H9 (cell line): ENCODE data around the gene HMCN1. TPM values are rescaled to one million over a fixed set of nuclear protein-coding genes. Genes with fewer than 3 reads are reported as not detected.
A peak's percentile ranks its signal among the peaks of the same experiment; 100 is the strongest.

ENCODE experiments used
- DNase-seq: peaks from one replicate; pipeline ENCODE4 v3.0.0-alpha.2; 2017
- H2AFZ ChIP-seq: one replicate; pipeline ENCODE4 v1.6.1; 2013; ENCODE audit warnings: mild to moderate bottlenecking, low read length, control low read depth, moderate library complexity
- H2AK5ac ChIP-seq: 2 replicates; pipeline ENCODE4 v1.6.1; 2013; ENCODE audit warnings: low read length, control low read depth, mixed read lengths; ENCODE audit not compliant: insufficient read length
- H2BK120ac ChIP-seq: one replicate; pipeline ENCODE4 v1.6.1; 2013; ENCODE audit warnings: low read depth, mild to moderate bottlenecking, low read length, control low read depth, inconsistent platforms; ENCODE audit not compliant: poor library complexity, severe bottlenecking
- H2BK12ac ChIP-seq: 2 replicates; pipeline ENCODE4 v1.6.1; 2013; ENCODE audit warnings: low read length, control low read depth, mixed read lengths, low read depth; ENCODE audit not compliant: insufficient read length
- H2BK15ac ChIP-seq: 2 replicates; pipeline ENCODE4 v1.6.1; 2013; ENCODE audit warnings: low read depth, low read length, control low read depth
- H2BK20ac ChIP-seq: one replicate; pipeline ENCODE4 v1.6.1; 2013; ENCODE audit warnings: low read depth, mild to moderate bottlenecking, low read length, control low read depth, inconsistent platforms; ENCODE audit not compliant: poor library complexity, severe bottlenecking
- H2BK5ac ChIP-seq: 2 replicates; pipeline ENCODE4 v1.6.1; 2013; ENCODE audit warnings: low read length, control low read depth, mixed read lengths; ENCODE audit not compliant: insufficient read length
- H3K14ac ChIP-seq: 2 replicates; pipeline ENCODE4 v1.6.1; 2013; ENCODE audit warnings: low read length, control low read depth; ENCODE audit not compliant: insufficient read depth
- H3K18ac ChIP-seq: 2 replicates; pipeline ENCODE4 v1.6.1; 2013; ENCODE audit warnings: low read depth, mild to moderate bottlenecking, mixed read lengths, low read length, control low read depth; ENCODE audit not compliant: insufficient read length
- H3K23ac ChIP-seq: 2 replicates; pipeline ENCODE4 v1.6.1; 2013; ENCODE audit warnings: low read length, control low read depth, mixed read lengths, low read depth; ENCODE audit not compliant: insufficient read length
- H3K23me2 ChIP-seq: 2 replicates; pipeline ENCODE4 v1.6.1; 2013; ENCODE audit warnings: low read depth, mild to moderate bottlenecking, mixed read lengths, low read length, control low read depth; ENCODE audit not compliant: insufficient read length, poor library complexity, severe bottlenecking
- H3K27ac ChIP-seq: 2 replicates; pipeline ENCODE4 v1.5.1; 2013; ENCODE audit warnings: low read length, control low read depth, mixed read lengths, low read depth; ENCODE audit not compliant: insufficient read length
- H3K27me3 ChIP-seq: 2 replicates; pipeline ENCODE4 v1.6.1; 2013; ENCODE audit warnings: low read length, control low read depth, inconsistent platforms; ENCODE audit not compliant: insufficient read depth
- H3K4ac ChIP-seq: 2 replicates; pipeline ENCODE4 v1.6.1; 2013; ENCODE audit warnings: low read depth, mild to moderate bottlenecking, control low read depth, inconsistent platforms, low read length, moderate library complexity
- H3K4me1 ChIP-seq: 2 replicates; pipeline ENCODE4 v1.6.1; 2013; ENCODE audit warnings: low read length, control low read depth, inconsistent platforms; ENCODE audit not compliant: insufficient read depth
- H3K4me2 ChIP-seq: 2 replicates; pipeline ENCODE4 v1.6.1; 2013; ENCODE audit warnings: low read length, control low read depth, mixed read lengths; ENCODE audit not compliant: insufficient read length, insufficient read depth
- H3K56ac ChIP-seq: 2 replicates; pipeline ENCODE4 v1.6.1; 2013; ENCODE audit warnings: low read depth, mild to moderate bottlenecking, mixed read lengths, low read length, control low read depth; ENCODE audit not compliant: insufficient read length
- H3K79me1 ChIP-seq: 2 replicates; pipeline ENCODE4 v1.6.1; 2013; ENCODE audit warnings: low read depth, mild to moderate bottlenecking, moderate library complexity, low read length, control low read depth, inconsistent platforms; ENCODE audit not compliant: insufficient read depth, poor library complexity, severe bottlenecking
- H3K79me2 ChIP-seq: 2 replicates; pipeline ENCODE4 v1.6.1; 2013; ENCODE audit warnings: low read length, control low read depth, inconsistent platforms; ENCODE audit not compliant: insufficient read depth
- H3K9ac ChIP-seq: 2 replicates; pipeline ENCODE4 v1.6.1; 2013; ENCODE audit warnings: low read length, control low read depth, mixed read lengths; ENCODE audit not compliant: insufficient read length; ENCODE audit errors: extremely low read depth
- H3K9me3 ChIP-seq: one replicate; pipeline ENCODE4 v1.6.1; 2013; ENCODE audit warnings: low read depth, low read length, inconsistent platforms; ENCODE audit not compliant: control insufficient read depth
- H3T11ph ChIP-seq: one replicate; pipeline ENCODE4 v1.6.1; 2013; ENCODE audit warnings: mild to moderate bottlenecking, low read length, control low read depth, inconsistent platforms
- H4K20me1 ChIP-seq: one replicate; pipeline ENCODE4 v1.6.1; 2013; ENCODE audit not compliant: control insufficient read depth, insufficient read length, insufficient read depth
- H4K5ac ChIP-seq: 2 replicates; pipeline ENCODE4 v1.6.1; 2013; ENCODE audit warnings: low read depth, mild to moderate bottlenecking, mixed read lengths, low read length, control low read depth; ENCODE audit not compliant: insufficient read length
- H4K8ac ChIP-seq: replicated peaks from 2 replicates; pipeline ENCODE4 v1.6.1; 2013; ENCODE audit warnings: low read length, control low read depth, mixed read lengths, low read depth; ENCODE audit not compliant: insufficient read length
- H4K91ac ChIP-seq: 2 replicates; pipeline ENCODE4 v1.6.1; 2013; ENCODE audit warnings: low read depth, mild to moderate bottlenecking, moderate library complexity, mixed read lengths, low read length, control low read depth; ENCODE audit not compliant: insufficient read length
- H3K27ac Mint-ChIP-seq, 3 experiments: 2 replicates in 2 of 3; 3 replicates in 1 of 3; pipeline ENCODE4 v1.8.0; 2020 to 2021; ENCODE audit warnings: mixed read lengths in 3 of 3, mild to moderate bottlenecking in 1 of 3, moderate library complexity in 1 of 3
- H3K27me3 Mint-ChIP-seq: 2 replicates; pipeline ENCODE4 v1.8.0; 2021; ENCODE audit warnings: low read depth, mild to moderate bottlenecking, moderate library complexity, mixed read lengths
- H3K36me3 Mint-ChIP-seq, 3 experiments: 2 replicates in 2 of 3; 3 replicates in 1 of 3; pipeline ENCODE4 v1.8.0; 2020 to 2021; ENCODE audit warnings: low read depth in 3 of 3, mixed read lengths in 3 of 3; ENCODE audit not compliant: insufficient read depth in 1 of 3
- H3K4me1 Mint-ChIP-seq, 2 experiments: 2 replicates each; pipeline ENCODE4 v1.8.0; 2020; ENCODE audit warnings: mixed read lengths in 2 of 2
- H3K4me3 Mint-ChIP-seq, 2 experiments: 2 replicates in 1 of 2; 3 replicates in 1 of 2; pipeline ENCODE4 v1.8.0; 2020 to 2021; ENCODE audit warnings: mild to moderate bottlenecking in 2 of 2, mixed read lengths in 2 of 2, moderate library complexity in 1 of 2
- H3K9me3 Mint-ChIP-seq, 2 experiments: 2 replicates in 1 of 2; 3 replicates in 1 of 2; pipeline ENCODE4 v1.8.0; 2020; ENCODE audit warnings: mild to moderate bottlenecking in 2 of 2, mixed read lengths in 2 of 2, moderate library complexity in 1 of 2
- CTCF ChIP-seq: fragments of 200-600 bp; sonication (generic); conservative IDR thresholded peaks from 3 replicates; pipeline ENCODE4 v1.8.0; 2021; ENCODE audit warnings: antibody characterized with exemption, mild to moderate bottlenecking
- WGBS: extraction: QIAGEN DNeasy Blood & Tissue Kit; methylation state at CpG from one replicate; pipeline ENCODE4 v1.1.7; 2013; ENCODE audit warnings: missing lambda C conversion rate, low lambda C conversion rate, mixed read lengths; ENCODE audit not compliant: insufficient read length; ENCODE audit errors: extremely low coverage; 5-methylcytosine and 5-hydroxymethylcytosine counted together
- total RNA-seq: library from RNA; stranded (reverse); gene quantifications from 2 replicates; pipeline ENCODE4 v1.2.1, GENCODE V29; 2021

The HMCN1 gene
- total RNA-seq, 1 experiment from 2014 or later: 3.3 TPM

GRCh38 chr1:185699874-185700273 is 34.3 kb upstream of the HMCN1 start:
- Histone ChIP-seq H2BK12ac (no peak overlapping the region), H3K4me2 (peak overlapping the region; percentile 22), H3T11ph (no peak overlapping the region), H3K9me3 (no peaks in the 10 kb centered on the region), H4K91ac (no peak overlapping the region), H3K18ac (no peak overlapping the region), H3K27me3 (peaks cover 3% of the 10 kb centered on the region; the same call in 1 of the 2 replicates), H3K79me2 (no peaks in the 10 kb centered on the region), H2BK5ac (no peak overlapping the region), H4K5ac (no peak overlapping the region), H3K23me2 (no peaks in the 10 kb centered on the region), H2BK120ac (no peak overlapping the region), H3K14ac (no peak overlapping the region), H4K8ac (no peak overlapping the region), H2AK5ac (no peak overlapping the region), H4K20me1 (no peaks in the 10 kb centered on the region), H3K9ac (no peak overlapping the region), H3K79me1 (no peaks in the 10 kb centered on the region), H2BK15ac (no peak overlapping the region), H3K27ac (no peak overlapping the region), H3K56ac (no peak overlapping the region), H3K23ac (no peak overlapping the region), H3K4ac (no peak overlapping the region), H3K4me1 (0 out of 2 replicates have a peak, but pooled peaks cover 7% of the 10 kb centered on the region), H2BK20ac (no peak overlapping the region), H2AFZ (no peak overlapping the region)
- no peak for TF ChIP-seq CTCF
- peaks cover 35% of the 10 kb centered on the region for H3K27me3 Mint-ChIP-seq
- peaks cover 14 to 17% of the 10 kb centered on the region in 2 experiments for H3K4me1 Mint-ChIP-seq
- WGBS: no CpG with 5 or more reads among the region's 4 CpGs
- H3K27ac Mint-ChIP-seq: no peak overlapping the region
- H3K36me3 Mint-ChIP-seq: no peaks in the 10 kb centered on the region
- no peak overlapping the region; a peak in 1 of 5 replicates for H3K4me3 Mint-ChIP-seq
- no peaks in the 10 kb centered on the region; a peak in 1 of 5 replicates for H3K9me3 Mint-ChIP-seq
- DNase-seq: peak; percentile 41
